ENCODE results near the gene WDR5B.

The WDR5B gene

GRCh38 chr3:122365073-122365472, 50.8 kb downstream of the WDR5B start:
- DNase-seq = no peak

DNA sequence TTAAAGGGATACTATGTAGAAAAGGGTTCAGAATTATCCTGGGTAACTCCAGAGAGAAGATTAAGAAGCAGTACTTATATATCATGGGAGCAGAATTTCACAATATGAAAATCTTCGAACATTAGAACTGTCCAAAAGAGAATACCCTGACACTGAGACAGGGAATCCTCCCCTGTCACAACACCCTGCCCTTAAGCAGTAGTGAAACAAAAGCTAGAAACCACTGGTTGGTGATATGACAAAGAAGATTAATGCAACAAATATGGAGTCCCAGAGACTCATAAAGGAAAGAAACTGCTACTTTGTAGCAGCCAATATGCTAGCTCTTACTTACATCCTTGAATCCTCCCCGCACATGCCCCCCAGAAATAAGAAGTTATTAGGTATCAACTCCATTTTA, 51.4 kb downstream of the WDR5B start:
- no peak for DNase-seq
